HepG2 (cell line): Measurements from ENCODE around the gene ANAPC2. TPM values are rescaled to one million over a fixed set of nuclear protein-coding genes. Genes with fewer than 3 reads are reported as not detected.

ENCODE experiments used
- IKZF1 ChIP-seq: fragments of 450-650 bp; IDR thresholded peaks from 2 replicates; pipeline ENCODE4 v1.7.1; 2016
- ZBTB40 ChIP-seq, 2 experiments: fragments of 450-650 bp in 1 of 2; sonication (generic) in 1 of 2; formaldehyde crosslinking in 1 of 2; IDR thresholded peaks; 2 replicates each; pipeline versions ENCODE4 v1.6.1 to v1.8.0; 2016 to 2022; ENCODE audit warnings: antibody characterized with exemption in 1 of 2, mild to moderate bottlenecking in 1 of 2, missing genetic modification reagents in 1 of 2
- polyA plus RNA-seq, 8 experiments: library from polyadenylated mRNA; depleted of rRNA in 3 of 8; stranded (reverse) in 7 of 8; unstranded in 1 of 8; fragments of >200 nt; fragmentation: Illumina TruSeq in 4 of 8; extraction: Trizol in 4 of 8; gene quantifications; 2 replicates each; pipeline versions ENCODE4 v1.2.1 to v1.2.3, GENCODE V29; 2011 to 2016; ENCODE audit warnings: low read depth in 4 of 8, missing spikeins in 1 of 8, mixed read lengths in 1 of 8; ENCODE audit not compliant: insufficient read depth in 1 of 8
- total RNA-seq, 5 experiments: library from RNA; depleted of rRNA; stranded (reverse); fragments of >200 nt; fragmentation: Illumina TruSeq; extraction: Trizol; gene quantifications; 2 replicates each; pipeline ENCODE4 v1.2.3, GENCODE V29; 2016; ENCODE audit warnings: low read depth in 1 of 5

ANAPC2 gene
- total and polyA plus RNA-seq, 2 of the 13 experiments (the other 11 are each of a cell fraction or from before 2014, with no cell fraction given): 12.3 to 15.4 TPM

GRCh38 chr9:137127301-137128157 is 60.8 kb downstream of the ANAPC2 start (continued):
- TF ChIP-seq ZBTB40 (IDR thresholded peaks at IDR 0.05): no peak
- no peak for TF ChIP-seq ZBTB40 (CRISPR knock-in tag; IDR thresholded peaks at IDR 0.05)
- no peak for TF ChIP-seq IKZF1
- TF ChIP-seq, all 625 proteins: peak for 21
